NCI-H526 treated with DMSO at 0.1 percent for 48 hours (cell line): ENCODE data around the gene APEH.

Experiments used
- DNase-seq: peaks from one replicate; lab custom pipeline; 2025; lab: John Stamatoyannopoulos, UW

The APEH gene

DNA sequence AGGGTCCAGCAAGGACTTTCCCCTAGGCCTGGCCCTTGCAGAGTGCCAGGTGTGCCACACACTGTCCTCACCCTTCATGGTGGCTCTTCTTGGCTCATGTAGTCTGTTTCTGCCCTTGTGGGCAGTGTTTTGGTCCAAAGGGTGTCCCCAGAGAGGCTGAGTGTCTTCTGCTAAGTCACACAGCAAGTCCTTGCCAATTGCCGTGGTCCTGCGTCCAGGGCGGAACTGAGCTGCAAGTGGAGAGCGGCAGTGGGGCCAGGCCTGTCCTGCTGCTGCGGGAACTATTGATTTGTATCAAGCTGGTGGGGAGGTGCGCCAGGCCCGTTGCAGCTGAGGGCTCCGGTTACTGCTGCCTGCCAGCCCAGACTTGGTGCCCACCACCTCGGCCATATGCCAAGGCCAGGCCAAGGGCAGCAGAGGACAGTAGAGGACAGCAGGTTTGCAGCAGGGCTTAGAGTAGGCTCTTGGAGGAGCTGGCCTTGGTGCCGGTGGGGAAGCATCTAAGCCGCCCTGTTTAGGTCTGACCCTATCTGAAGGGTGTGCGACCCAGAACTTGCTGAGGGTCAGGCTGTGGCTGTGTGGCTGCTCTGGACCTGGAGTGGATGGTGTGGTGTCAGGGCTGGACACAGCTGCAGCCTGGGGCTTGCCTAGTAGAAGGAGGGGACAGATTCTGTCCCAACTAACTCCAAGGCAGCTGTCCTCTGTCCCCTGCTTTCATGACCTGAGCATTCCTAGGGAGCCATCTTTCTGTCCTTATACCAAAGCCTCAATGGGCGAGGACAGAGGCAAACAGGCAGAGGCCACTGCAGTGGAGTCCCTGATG lies 40.8 kb downstream of the APEH start:
- no peak for DNase-seq

GRCh38 chr3:49715611-49716121 lies 41.5 kb downstream of the APEH start:
- no peak for DNase-seq

DNA sequence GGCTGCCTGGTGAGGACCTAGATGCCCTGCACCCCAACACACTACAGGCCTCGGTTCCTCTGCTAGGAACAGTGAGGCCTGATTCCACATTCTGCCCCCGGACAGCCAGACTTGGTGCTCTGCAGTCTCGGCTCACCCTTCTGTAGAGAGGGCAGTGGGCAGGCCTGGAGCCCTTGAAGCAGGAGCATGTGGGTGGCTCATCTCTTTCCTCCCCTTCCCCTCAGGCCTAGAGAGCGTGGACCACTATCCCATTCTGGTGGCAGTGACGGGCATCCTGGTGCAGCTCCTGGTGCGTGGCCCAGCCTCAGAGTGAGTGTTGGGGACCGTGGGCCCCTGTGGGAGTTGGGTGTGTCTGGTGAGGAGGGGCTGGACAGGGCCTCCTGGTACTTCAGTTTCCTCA lies 42.0 kb downstream of the APEH start:
- DNase-seq, result no peak

- no peak for DNase-seq
These were observed 42.6 kb downstream of the APEH start for GRCh38 chr3:49716691-49717210.

GRCh38 chr3:49717211-49717958 lies 43.2 kb downstream of the APEH start:
- no peak for DNase-seq

GRCh38 chr3:49717959-49718857 lies 44.1 kb downstream of the APEH start:
- no peak for DNase-seq

- DNase-seq, result no peak
These were observed 44.7 kb downstream of the APEH start for GRCh38 chr3:49718858-49719213.

- peak; percentile 84 for DNase-seq
These were observed 45.2 kb downstream of the APEH start, which contains the start of gene AMIGO3 for GRCh38 chr3:49719214-49719884. Gene AMIGO3, minus strand, starts transcription at chr3:49719684. Its CDS starts 219 bp downstream, at chr3:49719465.

GRCh38 chr3:49720855-49721595 lies 46.9 kb downstream of the APEH start:
- no peak for DNase-seq

DNA sequence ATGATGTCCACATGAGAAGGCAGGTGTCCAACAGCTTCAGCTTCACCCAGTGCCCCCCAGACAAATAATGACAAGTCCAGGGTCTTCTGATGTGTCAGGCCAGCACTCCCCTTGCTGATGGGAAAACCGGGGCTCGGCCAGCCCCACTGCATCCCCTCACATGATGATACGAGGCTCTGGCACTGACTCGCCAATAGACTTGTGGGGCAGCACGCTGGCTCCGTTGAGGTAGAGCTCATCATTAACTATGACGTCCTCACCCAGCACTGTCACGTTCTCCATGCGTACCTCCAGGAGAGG lies 47.4 kb downstream of the APEH start:
- no peak for DNase-seq

DNA sequence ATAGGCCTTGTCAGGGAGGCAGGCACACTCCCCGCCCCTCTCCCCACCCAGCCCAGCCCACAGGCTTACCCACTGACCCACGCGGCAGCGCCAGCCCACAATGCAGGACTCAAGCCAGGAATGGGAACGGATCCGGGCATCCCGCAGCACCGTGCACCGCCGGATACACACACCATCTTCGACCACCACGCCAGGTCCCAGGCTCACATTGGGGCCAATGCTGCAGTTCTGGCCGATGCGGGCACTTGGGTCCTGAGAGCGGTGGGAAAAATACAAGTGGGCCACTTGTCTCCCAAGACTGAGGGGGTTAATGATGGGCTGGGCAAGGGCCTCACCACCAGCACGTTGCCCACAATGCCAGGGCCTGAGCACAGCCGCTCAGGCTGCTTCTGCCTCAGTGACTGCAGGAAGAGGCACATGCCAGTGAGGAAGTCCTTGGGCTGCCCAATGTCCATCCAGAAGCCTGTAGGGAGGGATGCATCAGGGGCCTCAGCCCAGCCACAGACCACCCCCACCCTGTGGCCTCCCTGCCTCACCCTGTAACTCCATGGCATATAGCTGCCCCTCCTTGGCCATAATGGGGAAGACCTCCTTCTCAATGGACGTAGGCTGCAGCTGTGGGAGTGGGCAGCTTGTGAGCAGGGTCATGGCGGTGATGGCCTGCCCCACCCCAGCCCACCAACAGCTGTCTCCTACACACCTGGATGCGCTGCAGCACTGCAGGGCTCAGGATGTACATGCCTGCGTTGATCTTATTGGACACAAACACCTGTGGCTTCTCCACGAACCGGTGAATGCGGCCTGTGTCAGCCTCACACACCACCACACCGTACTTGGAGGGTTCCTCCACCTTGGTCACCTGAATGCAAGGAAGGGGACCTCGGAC lies 48.0 kb downstream of the APEH start:
- DNase-seq, result no peak

GRCh38 chr3:49722896-49723295 lies 48.7 kb downstream of the APEH start:
- DNase-seq, result no peak

DNA sequence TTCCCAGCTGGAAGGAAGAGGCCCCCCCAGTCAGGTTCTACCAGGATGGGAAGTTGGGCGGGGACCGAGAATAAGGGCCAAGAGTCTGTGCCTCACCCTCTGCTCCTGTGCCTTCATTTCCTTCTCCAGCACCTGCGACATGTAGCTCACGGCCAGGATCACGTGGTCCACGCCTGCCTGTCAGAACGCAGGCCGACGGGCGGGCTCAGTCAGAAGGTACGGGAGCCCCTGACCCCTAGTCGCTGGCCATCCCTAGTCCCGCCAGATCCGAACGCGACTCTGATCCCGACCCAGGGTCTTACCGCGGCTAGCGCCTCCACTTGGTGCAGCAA lies 49.1 kb downstream of the APEH start:
- DNase-seq, result no peak

DNA sequence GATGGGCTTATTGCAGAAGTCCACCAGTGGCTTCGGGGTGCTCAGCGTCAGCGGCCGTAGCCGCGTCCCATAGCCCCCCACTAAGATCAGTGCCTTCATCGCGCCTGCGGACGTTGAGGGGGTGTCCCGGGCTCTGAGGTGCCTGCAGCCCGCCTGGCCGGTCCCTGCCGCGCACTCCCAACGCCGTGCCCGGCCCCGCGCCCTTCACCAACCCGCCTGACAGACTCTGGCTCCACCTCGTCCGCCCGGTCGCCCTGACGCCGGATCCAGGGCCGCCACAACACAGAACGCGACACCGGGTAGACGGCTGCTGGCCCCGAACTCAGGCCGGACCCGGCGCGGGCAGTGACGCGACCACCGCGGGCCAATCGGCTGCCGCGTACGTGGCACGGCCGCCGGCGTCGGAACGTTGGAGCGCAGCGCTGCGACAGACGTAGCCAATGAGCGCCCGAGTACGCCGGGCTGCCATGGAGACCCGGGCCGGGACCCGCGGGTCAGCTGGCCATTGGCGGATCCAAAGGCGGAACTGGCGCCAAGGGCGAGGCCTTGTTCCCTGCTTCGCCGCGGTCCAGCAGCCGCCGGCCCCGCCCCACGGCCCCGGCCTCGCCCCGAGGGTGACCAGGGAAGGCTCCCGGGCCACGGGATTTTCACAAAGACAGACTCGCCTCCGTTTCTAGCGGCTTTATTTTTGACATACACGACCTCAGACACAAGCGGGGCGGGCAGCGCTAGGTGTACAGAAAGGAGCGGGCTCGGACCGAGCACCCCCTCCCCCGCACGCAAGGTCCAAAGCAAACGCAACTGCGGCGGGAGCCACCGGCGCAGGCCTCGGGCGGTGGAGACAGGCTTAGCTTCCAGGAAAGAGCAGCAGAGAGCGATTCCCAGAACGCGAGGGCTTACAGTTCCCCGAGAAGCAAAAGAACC lies 49.7 kb downstream of the APEH start, which contains the start of gene GMPPB:
GMPPB (minus strand) TSS at position 324 of the 924 bp plus-strand sequence; CDS start at position 99, 225 bp downstream.
- peak; percentile 90 for DNase-seq

DNA sequence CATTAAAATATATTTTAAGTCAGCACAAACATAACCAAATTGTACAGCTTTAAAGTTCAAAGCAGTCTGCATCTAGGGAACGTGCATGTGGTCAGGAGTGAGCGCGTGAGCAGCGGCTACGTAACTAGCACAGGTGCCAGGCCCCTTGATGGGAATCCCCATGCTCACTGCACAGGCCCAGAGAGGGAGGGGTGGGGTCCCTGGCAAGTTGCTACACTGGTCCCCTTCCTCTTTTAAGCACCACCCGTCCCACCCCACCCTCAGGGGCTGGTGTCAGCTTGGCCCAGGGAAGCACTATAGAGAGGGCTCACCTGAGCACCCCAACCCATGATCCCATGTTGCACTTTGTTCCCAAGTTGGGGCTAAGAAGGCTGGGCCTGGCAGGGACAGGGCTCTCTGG lies 50.4 kb downstream of the APEH start:
- DNase-seq, result no peak

GRCh38 chr3:49725906-49726681 lies 51.9 kb downstream of the APEH start:
- no peak for DNase-seq

DNA sequence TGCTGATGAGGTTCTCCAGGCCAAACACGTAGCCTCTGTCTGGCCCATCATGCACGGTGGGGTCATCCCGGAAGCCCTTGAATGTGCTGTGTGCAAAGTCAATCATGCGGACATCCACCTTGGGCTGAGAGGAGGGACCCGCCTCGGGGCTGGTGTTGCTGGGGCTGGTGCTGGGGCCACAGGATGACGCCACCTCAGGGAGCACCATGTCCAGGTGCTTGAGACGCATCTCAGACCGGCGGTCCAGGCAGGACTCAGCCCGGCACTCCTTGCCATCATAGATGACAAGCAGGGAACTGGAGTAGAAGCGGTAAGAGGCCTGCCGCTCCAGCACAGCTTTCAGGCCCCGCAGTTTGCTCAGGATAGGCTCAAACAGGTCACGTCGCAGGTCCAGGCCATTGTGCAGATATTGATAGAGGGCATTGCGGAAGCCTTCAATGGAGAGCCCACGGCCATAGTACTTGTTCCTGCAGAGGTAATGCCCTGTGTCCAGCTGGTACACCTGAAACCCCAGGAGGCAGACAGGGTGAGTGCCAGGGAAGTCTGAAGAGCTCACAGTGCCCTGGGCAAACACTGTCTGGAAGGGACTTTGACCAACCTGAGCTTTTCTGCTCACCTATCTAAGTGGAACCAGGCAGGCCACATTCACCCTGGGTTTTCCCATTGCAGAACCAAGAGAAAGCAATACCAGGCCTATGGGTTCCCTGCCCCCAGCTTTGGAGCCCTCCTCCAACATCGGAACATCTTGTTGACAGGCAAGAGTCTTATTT lies 53.2 kb downstream of the APEH start:
- DNase-seq, result no peak
